Astrocyte of the spinal cord (primary cell): Measurements from ENCODE around the gene COG6.

Experiments used
- DNase-seq: peaks from one replicate; pipeline ENCODE4 v3.0.0; 2011; ENCODE audit warnings: low read depth, low spot score
- H3K4me3 ChIP-seq: 2 replicates; pipeline ENCODE4 v1.5.1; 2011; ENCODE audit warnings: low read depth, mild to moderate bottlenecking, low read length, moderate library complexity
- CTCF ChIP-seq: IDR thresholded peaks from 2 replicates; pipeline ENCODE4 v1.5.1; 2012; ENCODE audit warnings: low read depth, mild to moderate bottlenecking, low read length, inconsistent platforms
- in situ Hi-C: cut with HindIII; loops from 2 replicates; pipeline ENCODE4 v1.10.0; 2017; ENCODE audit warnings: low sequenced_read_pairs

Gene COG6

GRCh38 chr13:39646122-39646521 lies 9.3 kb upstream of the COG6 start:
- DNase-seq: no peak
- in situ Hi-C loops: no loop called here
- H3K4me3 ChIP-seq: no peak overlapping the region
- no peak for TF ChIP-seq CTCF

- DNase-seq: no peak
- H3K4me3 ChIP-seq: peak overlapping the region; percentile 93
- no peak for TF ChIP-seq CTCF
- in situ Hi-C loops: no loop called here
Observed at GRCh38 chr13:39655041-39655568, 357 bp upstream of the COG6 start.

GRCh38 chr13:39656325-39656677 lies 839 bp downstream of the COG6 start:
- DNase-seq: peak; percentile 11
- in situ Hi-C loops: no loop called here

GRCh38 chr13:39663508-39663907 lies 8.0 kb downstream of the COG6 start:
- no peak for DNase-seq
- no peak overlapping the region for H3K4me3 ChIP-seq
- in situ Hi-C loops: no loop called here
- TF ChIP-seq CTCF: no peak

More at GRCh38 chr13:39656325-39656677, 839 bp downstream of the COG6 start:
- peak overlapping the region; percentile 93 for H3K4me3 ChIP-seq
- no peak for TF ChIP-seq CTCF

- no peak overlapping the region for H3K4me3 ChIP-seq
- DNase-seq: no peak
- no peak for TF ChIP-seq CTCF
- in situ Hi-C loops: no loop called here
Observed at GRCh38 chr13:39663958-39664357, 8.5 kb downstream of the COG6 start.

GRCh38 chr13:39665763-39666162 lies 10.3 kb downstream of the COG6 start:
- TF ChIP-seq CTCF: no peak
- in situ Hi-C loops: no loop called here
- no peak for DNase-seq
- H3K4me3 ChIP-seq: no peak overlapping the region

- in situ Hi-C loops: no loop called here
- no peak for DNase-seq
- TF ChIP-seq CTCF: no peak
Observed at GRCh38 chr13:39670445-39670844, 15.0 kb downstream of the COG6 start.

More at GRCh38 chr13:39670445-39670844, 15.0 kb downstream of the COG6 start:
- H3K4me3 ChIP-seq: no peak overlapping the region
